GM23248 (cell line): ENCODE results near the gene TMEM192. TPM values are rescaled to one million over a fixed set of nuclear protein-coding genes. Genes with fewer than 3 reads are reported as not detected.
"Not testable (repeated sequence)": the region's sequence is repeated elsewhere in the genome, so short reads cannot be mapped to it uniquely, and the experiment has no call there.

Source experiments
- DNase-seq: peaks from one replicate; pipeline ENCODE4 v3.0.0-alpha.2; 2015
- H2AFZ ChIP-seq: fragments of 200-600 bp; sonication (generic); 2 replicates; pipeline ENCODE4 v1.6.1; 2016; ENCODE audit warnings: antibody characterized with exemption
- H3F3A ChIP-seq: fragments of 200-600 bp; sonication (generic); 2 replicates; pipeline ENCODE4 v1.6.1; 2016; ENCODE audit warnings: mild to moderate bottlenecking, antibody characterized with exemption, mixed run types; ENCODE audit not compliant: insufficient read depth
- H3K27ac ChIP-seq: fragments of 200-600 bp; sonication (generic); 2 replicates; pipeline ENCODE4 v1.5.1; 2016; ENCODE audit warnings: mild to moderate bottlenecking
- H3K27me3 ChIP-seq: fragments of 200-600 bp; sonication (generic); replicated peaks from 2 replicates; pipeline ENCODE4 v1.6.1; 2016; ENCODE audit warnings: mild to moderate bottlenecking; ENCODE audit not compliant: insufficient read depth
- H3K36me3 ChIP-seq: fragments of 200-600 bp; sonication (generic); 2 replicates; pipeline ENCODE4 v1.6.1; 2016; ENCODE audit warnings: low read depth, mild to moderate bottlenecking
- H3K4me1 ChIP-seq: fragments of 200-600 bp; sonication (generic); 2 replicates; pipeline ENCODE4 v1.6.1; 2016; ENCODE audit warnings: mild to moderate bottlenecking; ENCODE audit not compliant: insufficient read depth
- H3K4me2 ChIP-seq: fragments of 200-600 bp; sonication (generic); one replicate; pipeline ENCODE4 v1.6.1; 2016; ENCODE audit warnings: mild to moderate bottlenecking; ENCODE audit not compliant: unreplicated experiment
- H3K4me3 ChIP-seq: fragments of 200-600 bp; sonication (generic); 2 replicates; pipeline ENCODE4 v1.5.1; 2016; ENCODE audit warnings: mild to moderate bottlenecking
- H3K79me2 ChIP-seq: fragments of 200-600 bp; sonication (generic); 2 replicates; pipeline ENCODE4 v1.6.1; 2016; ENCODE audit warnings: mild to moderate bottlenecking; ENCODE audit not compliant: insufficient read depth
- H3K9ac ChIP-seq: fragments of 200-600 bp; sonication (generic); 2 replicates; pipeline ENCODE4 v1.6.1; 2016; ENCODE audit warnings: mild to moderate bottlenecking
- H3K9me2 ChIP-seq: fragments of 200-600 bp; sonication (generic); 2 replicates; pipeline ENCODE4 v1.6.1; 2016; ENCODE audit warnings: mixed run types, mild to moderate bottlenecking, moderate library complexity; ENCODE audit not compliant: insufficient read depth
- H3K9me3 ChIP-seq: fragments of 200-600 bp; sonication (generic); one replicate; pipeline ENCODE4 v1.6.1; 2017; ENCODE audit warnings: low read depth
- H4K20me1 ChIP-seq: fragments of 200-600 bp; sonication (generic); 2 replicates; pipeline ENCODE4 v1.6.0; 2016; ENCODE audit not compliant: insufficient read depth
- EZH2 ChIP-seq: fragments of 200-600 bp; sonication (generic); IDR thresholded peaks from 2 replicates; pipeline ENCODE4 v1.6.1; 2018; ENCODE audit warnings: antibody characterized with exemption, mild to moderate bottlenecking; ENCODE audit not compliant: insufficient read depth, poor library complexity, severe bottlenecking
- EZH2phosphoT487 ChIP-seq: fragments of 200-600 bp; sonication (generic); IDR thresholded peaks from 2 replicates; pipeline ENCODE4 v1.6.1; 2018; ENCODE audit warnings: antibody characterized with exemption, moderate library complexity, mild to moderate bottlenecking, low read depth; ENCODE audit not compliant: insufficient read depth
- WGBS, 2 experiments: methylation state at CpG; one replicate each; pipeline ENCODE4 v1.1.6; 2015 to 2017; ENCODE audit warnings: low lambda C conversion rate in 2 of 2, low coverage in 1 of 2; ENCODE audit errors: missing lambda C conversion rate in 2 of 2; 5-methylcytosine and 5-hydroxymethylcytosine counted together
- in situ Hi-C: fragments of 300-500 bp; cut with MboI; formaldehyde crosslinking; loops from 2 replicates; pipeline ENCODE4 v1.15.0; 2020
- polyA plus RNA-seq: library from polyadenylated mRNA; unstranded; fragments of >200 nt; fragmentation: Nextera tagmentation; extraction: Ambion mirVana; gene quantifications from 2 replicates; pipeline ENCODE4 v1.2.1, GENCODE V29; 2016
- total RNA-seq: library from RNA; depleted of rRNA; stranded (reverse); fragments of >200 nt; shearing (Covaris generic); gene quantifications from 2 replicates; pipeline ENCODE4 v1.2.3, GENCODE V29; 2014

TMEM192 gene
- total and polyA plus RNA-seq, 2 experiments from 2014 or later = 6.4 to 7.8 TPM

GRCh38 chr4:165106518-165106917, 6.1 kb downstream of the TMEM192 start:
- Histone ChIP-seq H4K20me1 (no peaks in the 10 kb centered on the region), H3K9me2 (no peaks in the 10 kb centered on the region), H3K27ac (no peak overlapping the region), H3K9me3 (no peaks in the 10 kb centered on the region), H3K9ac (no peak overlapping the region), H3K4me2 (no peak overlapping the region), H2AFZ (no peak overlapping the region), H3K36me3 (no peaks in the 10 kb centered on the region), H3K27me3 (no peaks in the 10 kb centered on the region), H3K4me1 (no peaks in the 10 kb centered on the region; the same call in 1 of the 2 replicates), H3K79me2 (no peaks in the 10 kb centered on the region), H3K4me3 (no peak overlapping the region), H3F3A (no peaks in the 10 kb centered on the region)
- no peak for TF ChIP-seq EZH2
- no peak for TF ChIP-seq EZH2phosphoT487
- no peak for DNase-seq
- 45% methylated on average over 6 of the region's 6 CpGs for WGBS, 2 experiments
- in situ Hi-C loops = no loop called here

GRCh38 chr4:165101641-165102040, 11.0 kb downstream of the TMEM192 start:
- Histone ChIP-seq H2AFZ (no peak overlapping the region), H3K9me2 (no peaks in the 10 kb centered on the region), H4K20me1 (no peaks in the 10 kb centered on the region), H3K36me3 (no peaks in the 10 kb centered on the region), H3K27ac (no peak overlapping the region), H3K27me3 (no peaks in the 10 kb centered on the region), H3K9ac (no peak overlapping the region), H3K4me1 (no peaks in the 10 kb centered on the region), H3F3A (no peaks in the 10 kb centered on the region), H3K4me3 (no peak overlapping the region), H3K4me2 (no peak overlapping the region), H3K79me2 (no peaks in the 10 kb centered on the region), H3K9me3 (no peaks in the 10 kb centered on the region)
- WGBS, 2 experiments = 70 to 71% methylated on average over 3 of the region's 3 CpGs
- TF ChIP-seq EZH2phosphoT487 (no peak), EZH2 (no peak)
- DNase-seq = no peak
- in situ Hi-C loops = no loop called here

- in situ Hi-C loops = loop anchor here (10.0 kb wide), 1 partner anchor 312 kb away; no protein-coding TSS in a partner anchor
- no peak overlapping the region for H3K27ac ChIP-seq
These were observed 15.9 kb downstream of the TMEM192 start for GRCh38 chr4:165096776-165097175.

GRCh38 chr4:165095291-165095690, 17.4 kb downstream of the TMEM192 start:
- TF ChIP-seq EZH2 (no peak), EZH2phosphoT487 (no peak)
- no peaks in the 10 kb centered on the region for H3K79me2 ChIP-seq
- H3K4me2 ChIP-seq = no peak overlapping the region
- WGBS, 2 experiments = 57 to 60% methylated on average over 1 of the region's 1 CpG
- no peaks in the 10 kb centered on the region for H3K9me3 ChIP-seq
- no peak overlapping the region for H3K9ac ChIP-seq
- no peaks in the 10 kb centered on the region for H4K20me1 ChIP-seq
- H3F3A ChIP-seq = no peaks in the 10 kb centered on the region
- H2AFZ ChIP-seq = no peak overlapping the region
- no peaks in the 10 kb centered on the region for H3K9me2 ChIP-seq
- no peak overlapping the region for H3K4me3 ChIP-seq
- no peak for DNase-seq
- H3K27ac ChIP-seq = no peak overlapping the region
- no peaks in the 10 kb centered on the region for H3K36me3 ChIP-seq
- in situ Hi-C loops = loop anchor here (10.0 kb wide), 1 partner anchor 310 kb away; no protein-coding TSS in a partner anchor
- H3K27me3 ChIP-seq = no peaks in the 10 kb centered on the region
- H3K4me1 ChIP-seq = no peaks in the 10 kb centered on the region

More at GRCh38 chr4:165096776-165097175, 15.9 kb downstream of the TMEM192 start:
- Histone ChIP-seq H3K4me3 (no peak overlapping the region), H3K9me3 (no peaks in the 10 kb centered on the region), H3K36me3 (no peaks in the 10 kb centered on the region), H3K4me2 (no peak overlapping the region), H3K27me3 (no peaks in the 10 kb centered on the region), H2AFZ (no peak overlapping the region), H3F3A (no peaks in the 10 kb centered on the region), H3K79me2 (no peaks in the 10 kb centered on the region), H3K9me2 (no peaks in the 10 kb centered on the region), H4K20me1 (no peaks in the 10 kb centered on the region), H3K4me1 (no peaks in the 10 kb centered on the region), H3K9ac (no peak overlapping the region)
- 73 to 76% methylated on average over 2 of the region's 2 CpGs for WGBS, 2 experiments
- no peak for TF ChIP-seq EZH2
- no peak for TF ChIP-seq EZH2phosphoT487
- peak; percentile 56 for DNase-seq

GRCh38 chr4:165094873-165095272, 17.8 kb downstream of the TMEM192 start:
- Histone ChIP-seq H3K27ac (no peak overlapping the region), H3K4me3 (no peak overlapping the region), H3K4me2 (no peak overlapping the region), H3K9me3 (no peaks in the 10 kb centered on the region), H3K4me1 (no peaks in the 10 kb centered on the region), H3F3A (no peaks in the 10 kb centered on the region), H3K79me2 (no peaks in the 10 kb centered on the region), H3K27me3 (no peaks in the 10 kb centered on the region), H3K9me2 (no peaks in the 10 kb centered on the region), H3K9ac (no peak overlapping the region), H3K36me3 (no peaks in the 10 kb centered on the region), H4K20me1 (no peaks in the 10 kb centered on the region), H2AFZ (no peak overlapping the region)
- DNase-seq = no peak
- no peak for TF ChIP-seq EZH2phosphoT487
- no peak for TF ChIP-seq EZH2
- in situ Hi-C loops = loop anchor here (10.0 kb wide), 1 partner anchor 310 kb away; no protein-coding TSS in a partner anchor
- 83 to 85% methylated on average over 3 of the region's 3 CpGs for WGBS, 2 experiments

- not testable (repeated sequence) for H3K4me1 ChIP-seq, H3F3A ChIP-seq, H3K9me3 ChIP-seq, H2AFZ ChIP-seq, H3K79me2 ChIP-seq, DNase-seq, H4K20me1 ChIP-seq, H3K9me2 ChIP-seq, H3K4me3 ChIP-seq, H3K9ac ChIP-seq, H3K4me2 ChIP-seq, H3K27ac ChIP-seq, H3K27me3 ChIP-seq, H3K36me3 ChIP-seq
- WGBS, 2 experiments = 91 to 92% methylated on average over 8 of the region's 8 CpGs
- in situ Hi-C loops = loop anchor here (10.0 kb wide), 1 partner anchor 307 kb away; no protein-coding TSS in a partner anchor
These were observed 20.5 kb downstream of the TMEM192 start for GRCh38 chr4:165092187-165092586.
